ENCODE measurements around the gene ABHD4. TPM values are rescaled to one million over a fixed set of nuclear protein-coding genes. Genes with fewer than 3 reads are reported as not detected.
"Not testable (repeated sequence)": the region's sequence is repeated elsewhere in the genome, so short reads cannot be mapped to it uniquely, and the experiment has no call there.

ABHD4 gene
- total RNA-seq, 3 donors from 2014 or later = 1.9 to 3.9 (median 2.1) TPM

DNA sequence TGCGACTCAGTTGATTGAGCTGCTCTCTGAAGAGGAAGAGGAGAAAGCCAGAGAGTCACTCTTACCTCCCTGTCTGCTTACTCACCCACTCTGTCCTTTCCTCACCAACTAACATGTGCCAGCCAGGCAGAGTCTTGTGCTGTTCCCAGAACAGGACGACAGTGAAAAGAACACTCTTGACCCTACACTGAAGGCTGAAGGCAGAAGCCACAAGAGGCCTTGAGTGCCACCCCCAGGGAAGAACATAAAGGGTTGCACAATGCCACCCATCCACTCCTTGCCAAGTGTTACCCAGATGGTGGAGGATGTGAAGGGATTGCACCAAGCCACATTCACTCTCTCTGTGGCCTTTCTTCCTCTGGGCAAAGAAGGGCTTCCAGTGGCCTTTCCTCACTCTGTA lies 12.8 kb downstream of the ABHD4 start:
- DNase-seq = no peak
- peaks cover 18% of the 10 kb centered on the region for H3K36me3 Mint-ChIP-seq (ENCODE audit: insufficient read depth)
- H3K4me1 Mint-ChIP-seq (ENCODE audit: low read depth) = no peaks in the 10 kb centered on the region
- H3K4me3 Mint-ChIP-seq = no peak overlapping the region
- no peak for ATAC-seq
- no peaks in the 10 kb centered on the region for H3K27me3 Mint-ChIP-seq (ENCODE audit: low read depth)
- H3K9me3 Mint-ChIP-seq = no peaks in the 10 kb centered on the region

DNA sequence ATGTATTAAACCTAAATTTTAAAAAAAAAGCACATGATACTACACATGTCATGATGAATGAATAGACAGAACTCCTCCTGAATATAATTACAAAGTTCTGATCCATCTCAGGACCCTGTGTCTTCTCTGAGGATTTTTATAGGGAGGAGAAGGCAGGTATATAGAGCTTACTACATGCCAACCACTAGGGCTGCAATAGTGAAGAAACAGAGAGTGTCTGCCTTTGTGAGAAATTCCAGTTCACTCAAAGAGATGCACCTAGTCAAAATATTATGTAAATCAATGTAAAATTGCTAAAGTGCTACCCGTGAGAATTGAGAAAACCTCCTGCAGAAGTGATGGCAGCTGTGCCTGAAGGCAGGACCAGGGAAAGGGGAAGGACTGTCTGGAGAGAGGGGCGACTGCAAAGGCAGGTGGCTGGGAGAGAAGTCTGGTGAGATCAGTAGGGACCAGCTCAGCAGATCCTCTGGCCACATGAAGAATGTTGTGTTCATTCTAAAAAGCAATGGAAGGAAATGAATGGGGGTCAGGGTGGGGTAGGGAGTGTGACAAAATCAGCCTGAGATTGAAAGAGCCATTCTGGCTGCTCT lies 15.1 kb downstream of the ABHD4 start:
- peaks cover 15% of the 10 kb centered on the region for H3K36me3 Mint-ChIP-seq (ENCODE audit: insufficient read depth)
- no peak overlapping the region for H3K4me3 Mint-ChIP-seq
- ATAC-seq (no peak), DNase-seq (no peak)
- H3K9me3 Mint-ChIP-seq = no peaks in the 10 kb centered on the region
- no peaks in the 10 kb centered on the region for H3K4me1 Mint-ChIP-seq (ENCODE audit: low read depth)
- H3K27me3 Mint-ChIP-seq (ENCODE audit: low read depth) = no peaks in the 10 kb centered on the region

DNA sequence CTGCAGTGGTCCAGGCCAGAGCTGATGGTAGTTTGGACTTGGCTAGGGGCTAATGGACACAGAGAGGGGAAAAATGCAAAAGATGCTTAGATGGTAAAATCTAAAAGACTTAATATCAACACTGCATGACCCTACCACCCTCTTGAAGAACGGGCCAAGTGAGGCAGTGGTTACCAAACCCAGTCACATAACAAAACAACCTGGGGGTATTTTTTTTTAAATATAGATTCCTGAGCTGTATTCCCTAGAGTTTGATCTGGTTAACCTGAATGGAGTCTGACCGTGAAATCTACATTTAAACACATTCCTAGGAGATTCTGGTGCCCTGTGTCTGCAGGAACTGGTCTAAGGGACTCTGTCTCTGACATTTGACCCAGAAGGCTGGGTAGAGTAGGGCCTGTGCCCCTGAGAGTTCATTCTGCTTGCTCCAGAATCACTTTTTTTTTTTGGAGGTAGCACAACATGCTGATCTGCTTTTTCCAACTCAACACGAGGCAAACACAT lies 15.7 kb downstream of the ABHD4 start:
- ATAC-seq = no peak
- DNase-seq = no peak
- no peaks in the 10 kb centered on the region for H3K9me3 Mint-ChIP-seq
- no peak overlapping the region for H3K4me3 Mint-ChIP-seq
- peaks cover 15% of the 10 kb centered on the region for H3K36me3 Mint-ChIP-seq (ENCODE audit: insufficient read depth)
- H3K27me3 Mint-ChIP-seq (ENCODE audit: low read depth) = no peaks in the 10 kb centered on the region
- no peaks in the 10 kb centered on the region for H3K4me1 Mint-ChIP-seq (ENCODE audit: low read depth)

DNA sequence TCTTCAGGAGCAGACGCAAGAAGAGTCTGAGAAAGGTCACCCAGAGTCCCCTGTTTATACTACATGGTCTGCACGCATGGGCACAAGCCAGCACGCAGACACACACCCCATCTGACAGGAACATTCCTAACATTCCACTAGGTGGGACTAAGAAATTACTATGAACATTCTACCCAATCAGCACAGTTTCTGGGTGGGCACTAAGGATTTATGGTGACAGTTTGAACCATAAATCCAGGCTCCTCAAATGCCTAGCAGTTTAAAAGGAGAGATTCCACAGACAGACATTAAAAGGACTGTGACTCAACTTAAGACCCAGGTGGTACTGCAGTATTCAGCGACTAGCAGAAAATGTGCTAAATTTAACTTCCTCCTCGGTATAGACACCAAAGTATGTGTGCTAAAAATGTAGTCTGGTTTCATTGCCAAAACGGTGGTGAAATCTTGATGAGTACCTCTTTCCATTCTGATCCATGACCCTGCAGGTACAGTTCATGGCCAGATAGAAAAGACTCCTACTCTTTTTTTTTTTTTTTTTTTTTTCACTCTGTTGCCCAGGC lies 16.2 kb downstream of the ABHD4 start:
- H3K4me3 Mint-ChIP-seq = no peak overlapping the region
- DNase-seq (no peak), ATAC-seq (no peak)
- peaks cover 15% of the 10 kb centered on the region for H3K36me3 Mint-ChIP-seq (ENCODE audit: insufficient read depth)
- no peaks in the 10 kb centered on the region for H3K4me1 Mint-ChIP-seq (ENCODE audit: low read depth)
- H3K9me3 Mint-ChIP-seq = no peaks in the 10 kb centered on the region
- no peaks in the 10 kb centered on the region for H3K27me3 Mint-ChIP-seq (ENCODE audit: low read depth)

DNA sequence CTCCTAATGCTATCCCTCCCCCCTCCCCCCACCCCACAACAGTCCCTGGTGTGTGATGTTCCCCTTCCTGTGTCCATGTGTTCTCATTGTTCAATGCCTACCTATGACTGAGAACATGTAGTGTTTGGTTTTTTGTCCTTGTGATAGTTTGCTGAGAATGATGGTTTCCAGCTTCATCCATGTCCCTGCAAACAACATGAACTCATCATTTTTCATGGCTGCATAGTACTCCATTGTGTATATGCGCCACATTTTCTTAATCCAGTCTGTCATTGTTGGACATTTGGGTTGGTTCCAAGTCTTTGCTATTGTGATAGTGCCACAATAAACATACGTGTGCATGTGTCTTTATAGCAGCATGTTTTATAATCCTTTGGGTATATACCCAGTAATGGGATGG lies 17.7 kb downstream of the ABHD4 start:
- H3K36me3 Mint-ChIP-seq (ENCODE audit: insufficient read depth); ATAC-seq; H3K4me1 Mint-ChIP-seq (ENCODE audit: low read depth); H3K9me3 Mint-ChIP-seq; H3K4me3 Mint-ChIP-seq; H3K27me3 Mint-ChIP-seq (ENCODE audit: low read depth); DNase-seq: not testable (repeated sequence)

DNA sequence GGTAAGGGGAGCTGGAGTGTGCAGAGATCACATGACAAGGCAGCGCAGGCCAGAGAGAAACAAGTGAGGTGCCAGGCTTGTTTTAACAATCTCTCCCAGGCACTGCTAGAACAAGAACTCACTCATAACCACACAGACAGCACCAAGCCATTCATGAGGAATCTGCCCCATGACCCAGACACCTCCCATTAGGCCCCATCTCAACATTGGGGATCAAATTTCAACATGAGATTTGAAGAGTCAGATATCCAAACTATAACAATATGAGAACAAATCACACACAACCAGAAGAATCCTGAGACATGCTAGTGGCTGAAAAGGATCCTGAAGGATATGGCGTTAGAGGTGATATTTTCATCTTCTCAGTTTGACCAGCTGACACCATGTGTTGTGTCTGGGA lies 24.2 kb downstream of the ABHD4 start:
- H3K9me3 Mint-ChIP-seq = no peaks in the 10 kb centered on the region
- H3K36me3 Mint-ChIP-seq (ENCODE audit: insufficient read depth) = no peaks in the 10 kb centered on the region
- no peak overlapping the region for H3K4me3 Mint-ChIP-seq
- DNase-seq (no peak), ATAC-seq (no peak)
- H3K27me3 Mint-ChIP-seq (ENCODE audit: low read depth) = peaks cover 3% of the 10 kb centered on the region
- no peaks in the 10 kb centered on the region for H3K4me1 Mint-ChIP-seq (ENCODE audit: low read depth)

DNA sequence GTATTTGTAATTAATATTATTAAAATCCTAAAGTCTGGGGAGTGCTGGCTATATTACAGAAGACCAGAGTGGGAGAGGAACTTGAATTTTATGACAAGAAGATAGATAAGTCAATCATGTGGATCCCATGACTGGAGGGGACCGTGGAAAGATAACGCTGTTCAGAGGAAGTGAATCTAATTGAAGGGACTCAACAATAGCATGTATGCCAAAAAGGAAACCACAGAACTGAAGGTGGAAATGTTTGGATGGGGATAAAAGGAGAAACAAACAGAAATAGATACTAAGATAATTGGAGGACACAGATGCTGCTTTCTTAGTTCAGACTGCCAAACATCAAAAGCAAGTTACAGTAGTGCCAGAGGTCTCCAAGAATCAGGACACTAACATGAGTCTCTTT lies 24.9 kb downstream of the ABHD4 start:
- peaks cover 3% of the 10 kb centered on the region for H3K27me3 Mint-ChIP-seq (ENCODE audit: low read depth)
- no peaks in the 10 kb centered on the region for H3K4me1 Mint-ChIP-seq (ENCODE audit: low read depth)
- no peaks in the 10 kb centered on the region for H3K36me3 Mint-ChIP-seq (ENCODE audit: insufficient read depth)
- DNase-seq (no peak), ATAC-seq (no peak)
- H3K4me3 Mint-ChIP-seq = no peak overlapping the region
- no peaks in the 10 kb centered on the region for H3K9me3 Mint-ChIP-seq

DNA sequence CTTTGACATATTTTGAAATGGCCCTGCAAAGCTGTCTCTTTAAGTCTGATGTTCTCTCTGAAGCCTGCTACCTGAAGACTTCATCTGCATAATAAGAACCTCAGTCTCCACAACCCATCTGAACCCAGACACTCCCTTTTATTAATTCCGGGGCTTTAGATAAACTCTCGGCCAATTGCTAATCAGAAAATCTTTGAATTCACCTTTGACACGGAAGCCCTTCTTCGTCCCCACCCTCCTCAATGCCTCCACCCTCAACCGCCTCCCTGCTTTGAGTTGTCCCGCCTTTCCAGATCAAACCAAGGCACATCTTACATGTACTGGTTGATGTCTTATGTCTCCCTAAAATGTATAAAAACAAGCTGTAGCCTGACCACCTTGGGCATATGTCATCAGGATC lies 28.5 kb downstream of the ABHD4 start:
- Mint-ChIP-seq H3K9me3 (peaks cover 8% of the 10 kb centered on the region), H3K36me3 (ENCODE audit: insufficient read depth) (peaks cover 2% of the 10 kb centered on the region), H3K4me1 (ENCODE audit: low read depth) (no peaks in the 10 kb centered on the region), H3K27me3 (ENCODE audit: low read depth) (peaks cover under 1% of the 10 kb centered on the region), H3K4me3 (no peak overlapping the region)
- no peak for ATAC-seq
- no peak for DNase-seq

DNA sequence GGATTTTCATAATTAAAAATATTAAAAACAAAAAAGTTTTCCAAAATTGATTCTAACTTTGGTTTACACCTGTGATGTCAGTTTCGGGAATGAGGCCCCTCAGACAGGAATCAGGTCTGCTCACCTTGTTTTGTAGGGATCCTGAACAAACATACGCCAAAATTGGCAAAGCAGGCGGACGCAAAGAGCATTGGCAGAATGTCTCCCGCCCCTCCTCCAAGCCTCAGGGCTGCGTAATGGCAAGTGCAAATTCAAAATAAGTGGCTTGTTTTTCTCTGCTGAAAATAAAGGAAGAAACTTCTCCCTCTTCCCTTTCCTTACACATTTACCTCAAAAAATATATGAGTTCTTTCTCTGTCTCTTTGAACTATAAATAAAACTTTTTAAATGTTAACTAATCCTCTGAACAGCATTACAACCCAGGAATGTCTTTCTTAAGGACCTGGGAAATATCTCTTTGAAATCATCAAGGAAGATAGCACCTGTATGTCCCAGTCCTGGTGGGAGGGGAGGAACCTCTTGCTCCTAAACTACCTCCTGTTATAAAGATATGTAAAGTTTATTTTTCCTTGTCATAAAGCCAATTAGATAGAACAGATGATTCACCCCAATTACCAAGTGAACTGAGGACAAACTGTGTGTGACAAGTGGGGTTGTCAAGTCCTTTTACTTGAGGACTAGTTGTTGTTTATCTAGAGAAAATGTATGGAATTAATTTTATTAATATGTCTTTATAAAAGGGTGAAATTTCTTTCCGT lies 29.6 kb downstream of the ABHD4 start:
- Mint-ChIP-seq H3K4me1 (ENCODE audit: low read depth) (no peaks in the 10 kb centered on the region), H3K36me3 (ENCODE audit: insufficient read depth) (peaks cover 2% of the 10 kb centered on the region), H3K4me3 (no peak overlapping the region), H3K9me3 (peaks cover 8% of the 10 kb centered on the region), H3K27me3 (ENCODE audit: low read depth) (peaks cover 2% of the 10 kb centered on the region)
- DNase-seq (no peak), ATAC-seq (no peak)

DNA sequence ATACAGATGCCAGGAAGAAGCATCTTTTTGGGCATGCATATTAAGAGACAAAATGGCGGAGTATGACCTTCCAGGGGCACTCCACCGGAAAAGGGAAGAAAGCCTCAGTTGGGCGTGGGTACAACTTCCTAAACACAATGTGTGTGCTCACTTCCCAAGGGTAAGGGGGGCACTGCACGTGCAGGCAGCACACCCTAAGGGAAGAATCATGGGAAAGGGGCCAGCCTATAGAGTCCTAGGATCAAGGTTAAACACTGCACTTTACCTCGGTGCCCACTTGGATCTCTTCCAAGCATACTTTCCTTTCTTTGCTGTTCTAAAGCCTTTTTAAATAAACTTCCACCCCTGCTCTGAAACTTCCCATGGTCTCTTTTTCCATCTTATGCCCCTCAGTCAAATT lies 31.3 kb downstream of the ABHD4 start:
- H3K36me3 Mint-ChIP-seq (ENCODE audit: insufficient read depth) = peaks cover 2% of the 10 kb centered on the region
- H3K27me3 Mint-ChIP-seq (ENCODE audit: low read depth) = peaks cover 2% of the 10 kb centered on the region
- no peaks in the 10 kb centered on the region for H3K4me1 Mint-ChIP-seq (ENCODE audit: low read depth)
- no peak for DNase-seq
- H3K9me3 Mint-ChIP-seq = peaks cover 8% of the 10 kb centered on the region
- no peak for ATAC-seq
- no peak overlapping the region for H3K4me3 Mint-ChIP-seq

DNA sequence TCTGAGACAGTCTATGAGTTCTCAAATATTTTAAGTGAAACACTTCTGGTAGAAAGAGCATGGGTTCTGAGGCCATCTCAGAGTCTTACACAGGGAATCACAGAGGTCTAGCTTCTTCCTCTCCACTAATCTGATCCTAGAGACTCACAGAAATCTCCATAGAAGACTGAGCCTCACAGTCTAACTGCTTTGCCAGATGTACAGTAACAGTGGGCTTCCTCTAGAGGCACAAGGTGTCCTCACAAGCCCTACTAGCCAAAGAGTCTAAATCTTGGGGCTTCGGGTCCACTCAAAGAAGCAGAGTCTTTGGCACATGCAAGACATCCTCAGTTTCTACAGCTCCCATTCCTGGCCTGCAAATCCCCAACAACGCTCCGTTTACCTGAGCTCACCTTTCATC lies 32.0 kb downstream of the ABHD4 start:
- H3K27me3 Mint-ChIP-seq (ENCODE audit: low read depth) = peaks cover 2% of the 10 kb centered on the region
- no peaks in the 10 kb centered on the region for H3K4me1 Mint-ChIP-seq (ENCODE audit: low read depth)
- ATAC-seq (no peak), DNase-seq (no peak)
- H3K36me3 Mint-ChIP-seq (ENCODE audit: insufficient read depth) = peaks cover 2% of the 10 kb centered on the region
- peaks cover 8% of the 10 kb centered on the region for H3K9me3 Mint-ChIP-seq
- H3K4me3 Mint-ChIP-seq = no peak overlapping the region

DNA sequence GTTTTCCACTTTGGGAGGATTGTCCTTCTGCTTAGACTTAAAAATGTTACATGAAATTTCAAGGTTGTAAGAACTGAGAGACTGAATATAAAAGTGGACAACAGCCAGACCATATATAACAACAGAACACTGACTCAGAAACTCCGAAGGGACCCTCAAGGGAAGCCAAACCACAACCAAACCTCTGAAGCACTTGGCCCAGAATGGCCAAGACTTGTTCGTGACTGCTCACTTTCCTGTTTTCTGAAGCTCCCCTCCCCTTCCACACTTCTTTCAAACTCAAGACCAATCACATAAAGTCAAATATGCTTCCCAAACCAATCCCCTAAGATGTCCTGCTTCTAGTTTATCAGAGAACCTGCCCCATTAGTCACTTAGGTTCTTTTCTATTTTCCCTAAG lies 32.4 kb downstream of the ABHD4 start:
- Mint-ChIP-seq H3K4me3 (no peak overlapping the region), H3K27me3 (ENCODE audit: low read depth) (peaks cover 2% of the 10 kb centered on the region), H3K4me1 (ENCODE audit: low read depth) (no peaks in the 10 kb centered on the region), H3K36me3 (ENCODE audit: insufficient read depth) (peaks cover 2% of the 10 kb centered on the region), H3K9me3 (peaks cover 8% of the 10 kb centered on the region)
- DNase-seq (no peak), ATAC-seq (no peak)

DNA sequence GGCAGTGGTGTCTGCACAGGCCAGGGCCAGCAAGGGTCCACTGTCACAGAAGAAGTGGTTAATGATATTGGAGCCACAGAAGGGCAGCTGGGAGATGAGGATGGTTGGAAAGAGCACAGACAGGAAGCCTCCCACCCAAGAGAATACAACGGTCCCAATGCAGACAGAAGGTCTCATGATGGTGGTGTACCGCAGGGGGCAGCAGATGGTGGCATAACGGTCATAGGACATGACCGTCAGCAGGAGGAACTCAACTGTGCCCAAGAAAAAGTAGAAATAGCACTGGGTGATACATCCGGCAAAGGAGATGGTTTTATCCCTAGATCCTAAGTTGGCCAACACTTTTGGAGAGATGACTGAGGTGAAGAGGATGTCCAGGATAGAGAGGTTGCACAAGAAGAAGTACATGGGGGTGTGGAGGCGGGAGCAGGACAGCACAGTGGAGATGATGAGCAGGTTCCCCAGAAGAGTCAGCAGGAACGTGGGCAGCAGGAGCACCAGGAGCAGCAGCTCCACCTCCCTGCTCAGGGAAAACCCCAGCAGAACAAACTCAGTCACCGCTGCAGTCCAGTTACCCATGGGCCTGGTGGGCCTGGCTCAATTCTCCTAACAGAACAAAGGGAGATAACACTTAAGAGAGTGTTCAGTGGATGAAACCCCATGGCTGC lies 36.3 kb downstream of the ABHD4 start:
- H3K4me3 Mint-ChIP-seq = no peak overlapping the region
- H3K36me3 Mint-ChIP-seq (ENCODE audit: insufficient read depth) = peaks cover 2% of the 10 kb centered on the region
- DNase-seq (no peak), ATAC-seq (no peak)
- H3K9me3 Mint-ChIP-seq = peaks cover 8% of the 10 kb centered on the region
- H3K4me1 Mint-ChIP-seq (ENCODE audit: low read depth) = no peaks in the 10 kb centered on the region
- peaks cover 2% of the 10 kb centered on the region for H3K27me3 Mint-ChIP-seq (ENCODE audit: low read depth)

DNA sequence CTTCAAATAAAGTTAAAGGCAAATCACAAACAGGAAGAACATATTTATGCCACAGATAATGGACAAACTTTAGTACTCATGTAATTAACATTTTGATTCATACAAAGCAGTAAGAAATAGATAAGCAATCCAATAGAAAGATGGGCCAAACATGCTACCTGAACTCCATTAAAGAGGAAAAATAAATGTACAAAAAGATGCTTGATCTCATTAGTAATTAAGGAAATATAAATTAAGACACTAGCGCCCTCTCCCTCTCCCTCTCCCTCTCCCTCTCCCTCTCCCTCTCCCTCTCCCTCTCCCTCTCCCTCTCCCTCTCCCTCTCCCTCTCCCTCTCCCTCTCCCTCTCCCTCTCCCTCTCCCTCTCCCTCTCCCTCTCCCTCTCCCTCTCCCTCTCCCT lies 37.9 kb downstream of the ABHD4 start:
- ATAC-seq; H3K9me3 Mint-ChIP-seq; DNase-seq; H3K36me3 Mint-ChIP-seq (ENCODE audit: insufficient read depth); H3K4me1 Mint-ChIP-seq (ENCODE audit: low read depth); H3K4me3 Mint-ChIP-seq; H3K27me3 Mint-ChIP-seq (ENCODE audit: low read depth): not testable (repeated sequence)

Data from activated T-cell treated with anti-CD3 and anti-CD28 coated beads, Interleukin-2, amount 50 U/mL, for 4 hours (primary cell).